GM12875 (cell line): Measurements from ENCODE around the gene VGLL2.

Experiments used
- H3K4me3 ChIP-seq: one replicate; pipeline ENCODE4 v1.5.1; 2011; ENCODE audit warnings: low read depth, low read length, control low read depth
- CTCF ChIP-seq: IDR thresholded peaks from 2 replicates; pipeline ENCODE4 v1.5.1; 2011; ENCODE audit warnings: low read depth, mild to moderate bottlenecking, control low read depth, inconsistent platforms, low read length, moderate library complexity, borderline replicate concordance; ENCODE audit not compliant: insufficient read depth

VGLL2 gene

GRCh38 chr6:117264369-117264691 is 1.0 kb upstream of the VGLL2 start:
- TF ChIP-seq CTCF: no peak
- no peak overlapping the region for H3K4me3 ChIP-seq

GRCh38 chr6:117264692-117265409 is 507 bp upstream of the VGLL2 start:
- TF ChIP-seq CTCF: no peak
- H3K4me3 ChIP-seq: no peak overlapping the region

GRCh38 chr6:117266257-117267053 is 1.1 kb downstream of the VGLL2 start:
- no peak overlapping the region for H3K4me3 ChIP-seq
- TF ChIP-seq CTCF: no peak

GRCh38 chr6:117267054-117267347 is 1.6 kb downstream of the VGLL2 start:
- no peak overlapping the region for H3K4me3 ChIP-seq
- TF ChIP-seq CTCF: no peak

- no peak for TF ChIP-seq CTCF
- no peak overlapping the region for H3K4me3 ChIP-seq
These were observed 2.6 kb downstream of the VGLL2 start for GRCh38 chr6:117267766-117268534.

GRCh38 chr6:117268924-117269323 is 3.6 kb downstream of the VGLL2 start:
- TF ChIP-seq CTCF: no peak
- H3K4me3 ChIP-seq: no peak overlapping the region
